HEK293 (cell line): ENCODE data around the gene ZFP36L1.

Experiments used
- HOXD13 ChIP-seq: sonication (generic); formaldehyde crosslinking; IDR thresholded peaks from 2 replicates; pipeline ENCODE4 v1.8.0; 2022; ENCODE audit warnings: missing genetic modification reagents, borderline replicate concordance
- KLF16 ChIP-seq: fragments of 450-650 bp; formaldehyde crosslinking; IDR thresholded peaks from 2 replicates; pipeline ENCODE4 v1.5.1; 2017; ENCODE audit warnings: missing biosample characterization, missing genetic modification characterization
- KLF7 ChIP-seq: fragments of 450-650 bp; formaldehyde crosslinking; IDR thresholded peaks from 2 replicates; pipeline ENCODE4 v1.5.1; 2016; ENCODE audit warnings: missing biosample characterization, missing genetic modification characterization, borderline replicate concordance
- MEIS1 ChIP-seq: sonication (generic); formaldehyde crosslinking; IDR thresholded peaks from 2 replicates; pipeline ENCODE4 v1.8.1; 2022; ENCODE audit warnings: missing genetic modification reagents, mild to moderate bottlenecking, borderline replicate concordance
- OSR2 ChIP-seq: fragments of 450-650 bp; formaldehyde crosslinking; IDR thresholded peaks from 2 replicates; pipeline ENCODE4 v1.5.1; 2016; ENCODE audit warnings: missing biosample characterization, missing genetic modification characterization
- PATZ1 ChIP-seq: fragments of 450-650 bp; formaldehyde crosslinking; IDR thresholded peaks from 2 replicates; pipeline ENCODE4 v1.5.1; 2016; ENCODE audit warnings: missing biosample characterization, missing genetic modification characterization
- PRDM1 ChIP-seq: fragments of 450-650 bp; formaldehyde crosslinking; IDR thresholded peaks from 2 replicates; pipeline ENCODE4; 2016; ENCODE audit warnings: missing biosample characterization, missing genetic modification characterization
- SCRT1 ChIP-seq: fragments of 450-650 bp; formaldehyde crosslinking; IDR thresholded peaks from 2 replicates; pipeline ENCODE4 v1.5.1; 2016; ENCODE audit warnings: missing biosample characterization, missing genetic modification characterization, borderline replicate concordance
- SCRT2 ChIP-seq: fragments of 450-650 bp; formaldehyde crosslinking; IDR thresholded peaks from 2 replicates; pipeline ENCODE4 v1.5.1; 2016; ENCODE audit warnings: missing biosample characterization, missing genetic modification characterization
- SP2 ChIP-seq: fragments of 450-650 bp; formaldehyde crosslinking; IDR thresholded peaks from 2 replicates; pipeline ENCODE4 v1.5.1; 2016; ENCODE audit warnings: missing biosample characterization, missing genetic modification characterization
- TSHZ1 ChIP-seq: fragments of 450-650 bp; formaldehyde crosslinking; IDR thresholded peaks from 2 replicates; pipeline ENCODE4 v1.5.1; 2016; ENCODE audit warnings: missing biosample characterization, missing genetic modification characterization, borderline replicate concordance
- ZBTB17 ChIP-seq: fragments of 450-650 bp; formaldehyde crosslinking; IDR thresholded peaks from 2 replicates; pipeline ENCODE4 v1.5.1; 2016; ENCODE audit warnings: missing biosample characterization, missing genetic modification characterization
- ZBTB7A ChIP-seq: fragments of 450-650 bp; formaldehyde crosslinking; IDR thresholded peaks from 2 replicates; pipeline ENCODE4 v1.5.1; 2016; ENCODE audit warnings: low read depth, missing biosample characterization, missing genetic modification characterization
- ZFHX2 ChIP-seq: fragments of 450-650 bp; formaldehyde crosslinking; conservative IDR thresholded peaks from 2 replicates; pipeline ENCODE4 v1.5.1; 2016; ENCODE audit warnings: missing biosample characterization, missing genetic modification characterization
- ZNF121 ChIP-seq: fragments of 450-650 bp; formaldehyde crosslinking; IDR thresholded peaks from 2 replicates; pipeline ENCODE4 v1.5.1; 2016; ENCODE audit warnings: missing biosample characterization, missing genetic modification characterization
- ZNF24 ChIP-seq: fragments of 450-650 bp; formaldehyde crosslinking; IDR thresholded peaks from 2 replicates; pipeline ENCODE4 v1.5.1; 2016; ENCODE audit warnings: missing biosample characterization, missing genetic modification characterization
- ZNF311 ChIP-seq: fragments of 450-650 bp; formaldehyde crosslinking; IDR thresholded peaks from 2 replicates; pipeline ENCODE4 v1.5.1; 2017; ENCODE audit warnings: missing biosample characterization, missing genetic modification characterization, borderline replicate concordance
- ZNF354C ChIP-seq: fragments of 450-650 bp; formaldehyde crosslinking; IDR thresholded peaks from 2 replicates; pipeline ENCODE4 v1.5.1; 2016; ENCODE audit warnings: missing biosample characterization, missing genetic modification characterization, low read depth, borderline replicate concordance
- ZNF398 ChIP-seq: fragments of 450-650 bp; formaldehyde crosslinking; IDR thresholded peaks from 2 replicates; pipeline ENCODE4 v1.5.1; 2017; ENCODE audit warnings: missing biosample characterization, missing genetic modification characterization
- ZNF423 ChIP-seq: fragments of 450-650 bp; formaldehyde crosslinking; IDR thresholded peaks from 2 replicates; pipeline ENCODE4 v1.5.1; 2016; ENCODE audit warnings: missing biosample characterization, missing genetic modification characterization
- ZNF426 ChIP-seq: fragments of 450-650 bp; formaldehyde crosslinking; IDR thresholded peaks from 2 replicates; pipeline ENCODE4 v1.5.1; 2017; ENCODE audit warnings: missing biosample characterization, missing genetic modification characterization, mild to moderate bottlenecking, inconsistent platforms, moderate library complexity
- ZNF473 ChIP-seq: fragments of 450-650 bp; formaldehyde crosslinking; IDR thresholded peaks from 2 replicates; pipeline ENCODE4 v1.5.1; 2017; ENCODE audit warnings: missing biosample characterization, missing genetic modification characterization
- ZNF585B ChIP-seq: fragments of 450-650 bp; formaldehyde crosslinking; IDR thresholded peaks from 2 replicates; pipeline ENCODE4 v1.5.1; 2016; ENCODE audit warnings: missing biosample characterization, missing genetic modification characterization
- ZNF600 ChIP-seq: fragments of 450-650 bp; formaldehyde crosslinking; IDR thresholded peaks from 2 replicates; pipeline ENCODE4 v1.5.1; 2016; ENCODE audit warnings: missing biosample characterization, missing genetic modification characterization
- ZNF621 ChIP-seq: fragments of 450-650 bp; formaldehyde crosslinking; IDR thresholded peaks from 2 replicates; pipeline ENCODE4 v1.5.1; 2017; ENCODE audit warnings: missing biosample characterization, missing genetic modification characterization
- ZNF629 ChIP-seq: fragments of 450-650 bp; formaldehyde crosslinking; IDR thresholded peaks from 2 replicates; pipeline ENCODE4 v1.5.1; 2017; ENCODE audit warnings: missing biosample characterization, missing genetic modification characterization
- ZNF791 ChIP-seq: fragments of 450-650 bp; formaldehyde crosslinking; IDR thresholded peaks from 2 replicates; pipeline ENCODE4 v1.5.1; 2016; ENCODE audit warnings: missing biosample characterization, missing genetic modification characterization
- ZSCAN30 ChIP-seq: fragments of 450-650 bp; IDR thresholded peaks from 2 replicates; pipeline ENCODE4 v1.5.1; 2018; ENCODE audit warnings: missing biosample characterization, mild to moderate bottlenecking, missing genetic modification characterization, moderate library complexity
- TF ChIP-seq, protein P1 (sequence below): fragments of 450-650 bp; formaldehyde crosslinking; IDR thresholded peaks from 2 replicates; pipeline ENCODE4 v1.5.1; 2016; ENCODE audit warnings: missing biosample characterization, missing genetic modification characterization

ZFP36L1 gene

DNA sequence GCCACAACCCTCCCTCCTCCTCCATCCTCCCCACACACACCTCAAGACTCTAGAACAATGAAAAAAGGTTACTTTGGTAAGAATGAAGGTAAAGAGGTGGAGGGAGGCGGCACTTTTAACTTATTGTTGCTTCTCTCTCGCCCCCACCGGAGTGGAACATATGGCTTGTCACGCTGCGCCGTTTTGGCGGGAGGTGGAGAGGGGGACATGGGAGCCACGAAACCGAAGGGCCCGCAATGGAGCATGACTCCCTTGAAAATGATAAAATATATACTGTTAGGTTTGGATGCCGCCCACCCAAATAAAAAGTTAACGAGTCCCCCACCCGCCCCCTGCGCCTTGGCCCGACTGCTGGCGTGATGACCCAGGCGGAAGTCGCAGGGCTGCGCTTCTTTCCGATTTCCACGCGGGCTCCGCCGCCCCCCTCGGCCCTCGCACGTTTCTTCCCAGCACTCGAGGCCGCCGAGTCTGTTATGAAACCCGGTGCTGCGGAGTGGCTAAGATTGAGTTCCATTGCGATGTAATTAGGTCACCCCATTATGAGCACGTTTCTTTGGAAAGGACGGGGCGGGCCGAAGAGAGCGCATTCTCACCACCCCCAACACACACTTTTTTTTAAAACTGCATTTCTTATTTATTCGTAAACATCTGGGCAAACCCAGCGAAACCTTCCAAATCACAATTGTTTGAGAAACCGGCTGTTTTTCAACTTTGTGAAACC lies 1.4 kb upstream of the ZFP36L1 start (continued):
- 0 out of 2 replicates have a peak, but pooled peaks have one; percentile 23 for TF ChIP-seq ZNF600 (tag by site-specific recombination)
- TF ChIP-seq ZFHX2 = peak; percentile 63
- TF ChIP-seq ZNF423 (tag by site-specific recombination) = no peak
- TF ChIP-seq SCRT1 (tag by site-specific recombination) = no peak
- peak; percentile 55; the same call in 1 of the 2 replicates for TF ChIP-seq SP2 (tag by site-specific recombination)
- TF ChIP-seq ZNF121 (tag by site-specific recombination) = no peak
- no peak for TF ChIP-seq MEIS1
- no peak for TF ChIP-seq SCRT2
- no peak for TF ChIP-seq ZNF585B (tag by site-specific recombination)
- TF ChIP-seq ZNF311 (tag by site-specific recombination) = no peak
- no peak for TF ChIP-seq KLF7 (tag by site-specific recombination)
- 0 out of 2 replicates have a peak, but pooled peaks have one; percentile 77 for TF ChIP-seq KLF16
- no peak for TF ChIP-seq ZNF473 (tag by site-specific recombination)
- TF ChIP-seq ZSCAN30 (tag by site-specific recombination) = peak; percentile 7; the same call in 1 of the 2 replicates
- TF ChIP-seq ZNF426 (tag by site-specific recombination) = no peak
- TF ChIP-seq TSHZ1 (tag by site-specific recombination) = no peak
- TF ChIP-seq PATZ1 = 0 out of 2 replicates have a peak, but pooled peaks have one; percentile 22
- no peak for TF ChIP-seq ZNF354C (tag by site-specific recombination)
- no peak for TF ChIP-seq OSR2 (tag by site-specific recombination)
- no peak for TF ChIP-seq ZNF621 (tag by site-specific recombination)
- TF ChIP-seq, protein P1, sequence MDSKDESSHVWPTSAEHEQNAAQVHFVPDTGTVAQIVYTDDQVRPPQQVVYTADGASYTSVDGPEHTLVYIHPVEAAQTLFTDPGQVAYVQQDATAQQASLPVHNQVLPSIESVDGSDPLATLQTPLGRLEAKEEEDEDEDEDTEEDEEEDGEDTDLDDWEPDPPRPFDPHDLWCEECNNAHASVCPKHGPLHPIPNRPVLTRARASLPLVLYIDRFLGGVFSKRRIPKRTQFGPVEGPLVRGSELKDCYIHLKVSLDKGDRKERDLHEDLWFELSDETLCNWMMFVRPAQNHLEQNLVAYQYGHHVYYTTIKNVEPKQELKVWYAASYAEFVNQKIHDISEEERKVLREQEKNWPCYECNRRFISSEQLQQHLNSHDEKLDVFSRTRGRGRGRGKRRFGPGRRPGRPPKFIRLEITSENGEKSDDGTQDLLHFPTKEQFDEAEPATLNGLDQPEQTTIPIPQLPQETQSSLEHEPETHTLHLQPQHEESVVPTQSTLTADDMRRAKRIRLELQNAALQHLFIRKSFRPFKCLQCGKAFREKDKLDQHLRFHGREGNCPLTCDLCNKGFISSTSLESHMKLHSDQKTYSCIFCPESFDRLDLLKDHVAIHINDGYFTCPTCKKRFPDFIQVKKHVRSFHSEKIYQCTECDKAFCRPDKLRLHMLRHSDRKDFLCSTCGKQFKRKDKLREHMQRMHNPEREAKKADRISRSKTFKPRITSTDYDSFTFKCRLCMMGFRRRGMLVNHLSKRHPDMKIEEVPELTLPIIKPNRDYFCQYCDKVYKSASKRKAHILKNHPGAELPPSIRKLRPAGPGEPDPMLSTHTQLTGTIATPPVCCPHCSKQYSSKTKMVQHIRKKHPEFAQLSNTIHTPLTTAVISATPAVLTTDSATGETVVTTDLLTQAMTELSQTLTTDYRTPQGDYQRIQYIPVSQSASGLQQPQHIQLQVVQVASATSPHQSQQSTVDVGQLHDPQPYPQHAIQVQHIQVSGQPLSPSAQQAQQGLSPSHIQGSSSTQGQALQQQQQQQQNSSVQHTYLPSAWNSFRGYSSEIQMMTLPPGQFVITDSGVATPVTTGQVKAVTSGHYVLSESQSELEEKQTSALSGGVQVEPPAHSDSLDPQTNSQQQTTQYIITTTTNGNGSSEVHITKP = peak; percentile 71
- TF ChIP-seq ZNF629 (tag by site-specific recombination) = peak; percentile 30; the same call in 1 of the 2 replicates
- TF ChIP-seq ZBTB17 (tag by site-specific recombination) = 0 out of 2 replicates have a peak, but pooled peaks have one; percentile 13
- TF ChIP-seq ZNF398 (tag by site-specific recombination) = peak; percentile 64
- TF ChIP-seq HOXD13 (CRISPR knock-in tag) = no peak
- no peak for TF ChIP-seq PRDM1 (tag by site-specific recombination)
- no peak for TF ChIP-seq ZNF24 (tag by site-specific recombination)
- TF ChIP-seq ZBTB7A (tag by site-specific recombination) = no peak
- no peak for TF ChIP-seq ZNF791 (tag by site-specific recombination)
